ENCODE results near the gene HMX1. TPM values are rescaled to one million over a fixed set of nuclear protein-coding genes. Genes with fewer than 3 reads are reported as not detected.

HMX1 gene
- polyA plus RNA-seq, 4 donors = not detected

- 85 to 89% (median 88%) methylated on average over 22 of the region's 22 CpGs for WGBS, 3 donors
- H3K27me3 ChIP-seq (ENCODE audit: control insufficient read depth in 3 of 3, insufficient read depth in 3 of 3, low read length in 3 of 3) = no peaks in the 10 kb centered on the region
- H3K4me1 ChIP-seq (ENCODE audit: control insufficient read depth in 3 of 3, insufficient read depth in 2 of 3, low read depth in 1 of 3, low read length in 2 of 3) = no peaks in the 10 kb centered on the region
- no peak for FAIRE-seq
- peaks cover 0 to 6% of the 10 kb centered on the region in 2 donors for H3K9me3 ChIP-seq (ENCODE audit: control insufficient read depth in 2 of 2, insufficient read depth in 1 of 2, low read depth in 1 of 2, low read length in 1 of 2)
- H3K4me3 ChIP-seq (ENCODE audit: low read depth in 1 of 3, low read length in 3 of 3) = no peak overlapping the region
- no peak overlapping the region for H3K27ac ChIP-seq (ENCODE audit: low read depth in 1 of 3, low read length in 2 of 3)
- DNase-seq = no peak
- no peaks in the 10 kb centered on the region for H3K36me3 ChIP-seq (ENCODE audit: control insufficient read depth in 3 of 3, insufficient read depth in 2 of 3, low read depth in 1 of 3, low read length in 3 of 3)
Measured at GRCh38 chr4:8838961-8839431, 32.6 kb downstream of the HMX1 start.

- Histone ChIP-seq H3K9me3 (ENCODE audit: control insufficient read depth in 2 of 2, insufficient read depth in 1 of 2, low read depth in 1 of 2, low read length in 1 of 2) (peaks cover 0 to 5% of the 10 kb centered on the region in 2 donors), H3K4me3 (ENCODE audit: low read depth in 1 of 3, low read length in 3 of 3) (no peak overlapping the region), H3K27me3 (ENCODE audit: control insufficient read depth in 3 of 3, insufficient read depth in 3 of 3, low read length in 3 of 3) (no peaks in the 10 kb centered on the region), H3K36me3 (ENCODE audit: control insufficient read depth in 3 of 3, insufficient read depth in 2 of 3, low read depth in 1 of 3, low read length in 3 of 3) (no peaks in the 10 kb centered on the region), H3K27ac (ENCODE audit: low read depth in 1 of 3, low read length in 2 of 3) (no peak overlapping the region), H3K4me1 (ENCODE audit: control insufficient read depth in 3 of 3, insufficient read depth in 2 of 3, low read depth in 1 of 3, low read length in 2 of 3) (no peaks in the 10 kb centered on the region)
- FAIRE-seq (no peak), DNase-seq (no peak)
- 80 to 85% (median 82%) methylated on average over 12 of the region's 12 CpGs for WGBS, 3 donors
Measured at GRCh38 chr4:8838296-8838960, 33.2 kb downstream of the HMX1 start.

GRCh38 chr4:8837181-8837841 lies 34.3 kb downstream of the HMX1 start:
- Histone ChIP-seq H3K4me1 (ENCODE audit: control insufficient read depth in 3 of 3, insufficient read depth in 2 of 3, low read depth in 1 of 3, low read length in 2 of 3) (no peaks in the 10 kb centered on the region), H3K9me3 (ENCODE audit: control insufficient read depth in 2 of 2, insufficient read depth in 1 of 2, low read depth in 1 of 2, low read length in 1 of 2) (no peaks in the 10 kb centered on the region), H3K27ac (ENCODE audit: low read depth in 1 of 3, low read length in 2 of 3) (no peak overlapping the region), H3K27me3 (ENCODE audit: control insufficient read depth in 3 of 3, insufficient read depth in 3 of 3, low read length in 3 of 3) (no peaks in the 10 kb centered on the region), H3K4me3 (ENCODE audit: low read depth in 1 of 3, low read length in 3 of 3) (no peak overlapping the region), H3K36me3 (ENCODE audit: control insufficient read depth in 3 of 3, insufficient read depth in 2 of 3, low read depth in 1 of 3, low read length in 3 of 3) (no peaks in the 10 kb centered on the region)
- FAIRE-seq (no peak), DNase-seq (no peak)
- WGBS, 3 donors = 69 to 82% (median 81%) methylated on average over 19 of the region's 19 CpGs

- FAIRE-seq = no peak
- DNase-seq = no peak
- 81 to 85% (median 83%) methylated on average over 18 of the region's 18 CpGs for WGBS, 3 donors
- no peaks in the 10 kb centered on the region for H3K9me3 ChIP-seq (ENCODE audit: control insufficient read depth in 2 of 2, insufficient read depth in 1 of 2, low read depth in 1 of 2, low read length in 1 of 2)
- no peaks in the 10 kb centered on the region for H3K36me3 ChIP-seq (ENCODE audit: control insufficient read depth in 3 of 3, insufficient read depth in 2 of 3, low read depth in 1 of 3, low read length in 3 of 3)
- no peaks in the 10 kb centered on the region for H3K4me1 ChIP-seq (ENCODE audit: control insufficient read depth in 3 of 3, insufficient read depth in 2 of 3, low read depth in 1 of 3, low read length in 2 of 3)
- no peak overlapping the region for H3K27ac ChIP-seq (ENCODE audit: low read depth in 1 of 3, low read length in 2 of 3)
- H3K4me3 ChIP-seq (ENCODE audit: low read depth in 1 of 3, low read length in 3 of 3) = no peak overlapping the region
- H3K27me3 ChIP-seq (ENCODE audit: control insufficient read depth in 3 of 3, insufficient read depth in 3 of 3, low read length in 3 of 3) = peaks cover 0 to 2% (median 0%) of the 10 kb centered on the region in 3 donors
Measured at GRCh38 chr4:8836664-8837171, 34.9 kb downstream of the HMX1 start.

GRCh38 chr4:8835521-8836365 lies 35.9 kb downstream of the HMX1 start:
- no peaks in the 10 kb centered on the region for H3K36me3 ChIP-seq (ENCODE audit: control insufficient read depth in 3 of 3, insufficient read depth in 2 of 3, low read depth in 1 of 3, low read length in 3 of 3)
- no peak overlapping the region for H3K27ac ChIP-seq (ENCODE audit: low read depth in 1 of 3, low read length in 2 of 3)
- H3K4me1 ChIP-seq (ENCODE audit: control insufficient read depth in 3 of 3, insufficient read depth in 2 of 3, low read depth in 1 of 3, low read length in 2 of 3) = no peaks in the 10 kb centered on the region
- 77 to 81% (median 80%) methylated on average over 12 to 15 of the region's 15 CpGs for WGBS, 3 donors
- H3K27me3 ChIP-seq (ENCODE audit: control insufficient read depth in 3 of 3, insufficient read depth in 3 of 3, low read length in 3 of 3) = peaks cover 0 to 2% (median 0%) of the 10 kb centered on the region in 3 donors
- H3K4me3 ChIP-seq (ENCODE audit: low read depth in 1 of 3, low read length in 3 of 3) = no peak overlapping the region
- no peaks in the 10 kb centered on the region for H3K9me3 ChIP-seq (ENCODE audit: control insufficient read depth in 2 of 2, insufficient read depth in 1 of 2, low read depth in 1 of 2, low read length in 1 of 2)
- DNase-seq (no peak), FAIRE-seq (no peak)

- DNase-seq = no peak
- Histone ChIP-seq H3K36me3 (ENCODE audit: control insufficient read depth in 3 of 3, insufficient read depth in 2 of 3, low read depth in 1 of 3, low read length in 3 of 3) (no peaks in the 10 kb centered on the region), H3K4me1 (ENCODE audit: control insufficient read depth in 3 of 3, insufficient read depth in 2 of 3, low read depth in 1 of 3, low read length in 2 of 3) (no peaks in the 10 kb centered on the region), H3K9me3 (ENCODE audit: control insufficient read depth in 2 of 2, insufficient read depth in 1 of 2, low read depth in 1 of 2, low read length in 1 of 2) (no peaks in the 10 kb centered on the region), H3K4me3 (ENCODE audit: low read depth in 1 of 3, low read length in 3 of 3) (no peak overlapping the region), H3K27ac (ENCODE audit: low read depth in 1 of 3, low read length in 2 of 3) (no peak overlapping the region), H3K27me3 (ENCODE audit: control insufficient read depth in 3 of 3, insufficient read depth in 3 of 3, low read length in 3 of 3) (peaks cover 0 to 2% (median 0%) of the 10 kb centered on the region in 3 donors)
- WGBS, 3 donors = 48 to 57% (median 55%) methylated on average over 11 of the region's 11 CpGs
- no peak for FAIRE-seq
Measured at GRCh38 chr4:8834681-8835220, 36.9 kb downstream of the HMX1 start.

GRCh38 chr4:8832113-8832915 lies 39.3 kb downstream of the HMX1 start:
- Histone ChIP-seq H3K4me3 (ENCODE audit: low read depth in 1 of 3, low read length in 3 of 3) (no peak overlapping the region), H3K4me1 (ENCODE audit: control insufficient read depth in 3 of 3, insufficient read depth in 2 of 3, low read depth in 1 of 3, low read length in 2 of 3) (no peaks in the 10 kb centered on the region), H3K27me3 (ENCODE audit: control insufficient read depth in 3 of 3, insufficient read depth in 3 of 3, low read length in 3 of 3) (peaks cover 0 to 5% (median 0%) of the 10 kb centered on the region in 3 donors), H3K36me3 (ENCODE audit: control insufficient read depth in 3 of 3, insufficient read depth in 2 of 3, low read depth in 1 of 3, low read length in 3 of 3) (no peaks in the 10 kb centered on the region), H3K9me3 (ENCODE audit: control insufficient read depth in 2 of 2, insufficient read depth in 1 of 2, low read depth in 1 of 2, low read length in 1 of 2) (no peaks in the 10 kb centered on the region), H3K27ac (ENCODE audit: low read depth in 1 of 3, low read length in 2 of 3) (no peak overlapping the region)
- DNase-seq (no peak), FAIRE-seq (no peak)
- WGBS, 3 donors = 67 to 74% (median 70%) methylated on average over 18 of the region's 18 CpGs

Data from small intestine (tissue), 7 donors.